ENCODE measurements around the gene COL8A2.

COL8A2 gene

DNA sequence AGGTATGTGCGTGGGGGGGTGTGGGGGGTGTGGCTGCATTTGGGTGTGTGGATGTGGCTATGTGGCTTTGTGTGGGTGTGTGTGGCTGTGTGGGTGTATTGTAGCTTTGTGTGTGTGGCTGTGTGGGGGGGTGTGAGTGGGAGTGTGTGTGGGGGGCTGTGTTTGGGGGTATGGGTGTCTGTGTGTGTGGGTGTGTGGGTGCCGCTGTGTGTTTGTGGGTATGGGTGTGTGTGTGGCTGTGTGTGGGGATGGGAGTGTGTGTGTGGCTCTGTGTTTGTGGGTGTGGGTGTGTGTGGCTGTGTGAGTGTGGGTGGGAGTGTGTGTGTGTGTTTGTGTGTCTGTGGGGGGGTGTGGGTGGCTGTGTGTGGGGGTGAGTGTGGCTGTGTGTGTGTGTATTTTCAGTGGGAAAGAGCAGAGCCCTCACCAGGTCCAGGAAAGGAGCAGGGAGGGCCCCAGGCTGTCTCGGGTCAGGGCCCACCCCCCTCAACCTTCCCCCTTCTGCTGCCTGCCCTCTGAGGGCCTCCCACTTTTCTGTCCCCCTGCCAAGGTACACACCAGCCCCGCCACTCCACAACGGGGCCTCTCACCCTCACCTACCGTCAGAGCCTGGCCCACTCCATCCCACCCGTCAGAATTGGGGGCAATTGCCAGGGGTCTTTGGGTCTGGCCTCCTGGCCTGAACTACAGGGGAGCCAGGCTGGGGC, 1.9 kb upstream of the COL8A2 start:
- H3K27ac ChIP-seq, result no peak overlapping the region
- TF ChIP-seq ZFX (IDR thresholded peaks at IDR 0.05; ENCODE audit: borderline replicate concordance), result no peak
- TF ChIP-seq, protein P1, sequence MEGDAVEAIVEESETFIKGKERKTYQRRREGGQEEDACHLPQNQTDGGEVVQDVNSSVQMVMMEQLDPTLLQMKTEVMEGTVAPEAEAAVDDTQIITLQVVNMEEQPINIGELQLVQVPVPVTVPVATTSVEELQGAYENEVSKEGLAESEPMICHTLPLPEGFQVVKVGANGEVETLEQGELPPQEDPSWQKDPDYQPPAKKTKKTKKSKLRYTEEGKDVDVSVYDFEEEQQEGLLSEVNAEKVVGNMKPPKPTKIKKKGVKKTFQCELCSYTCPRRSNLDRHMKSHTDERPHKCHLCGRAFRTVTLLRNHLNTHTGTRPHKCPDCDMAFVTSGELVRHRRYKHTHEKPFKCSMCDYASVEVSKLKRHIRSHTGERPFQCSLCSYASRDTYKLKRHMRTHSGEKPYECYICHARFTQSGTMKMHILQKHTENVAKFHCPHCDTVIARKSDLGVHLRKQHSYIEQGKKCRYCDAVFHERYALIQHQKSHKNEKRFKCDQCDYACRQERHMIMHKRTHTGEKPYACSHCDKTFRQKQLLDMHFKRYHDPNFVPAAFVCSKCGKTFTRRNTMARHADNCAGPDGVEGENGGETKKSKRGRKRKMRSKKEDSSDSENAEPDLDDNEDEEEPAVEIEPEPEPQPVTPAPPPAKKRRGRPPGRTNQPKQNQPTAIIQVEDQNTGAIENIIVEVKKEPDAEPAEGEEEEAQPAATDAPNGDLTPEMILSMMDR (IDR thresholded peaks at IDR 0.05), result no peak

DNA sequence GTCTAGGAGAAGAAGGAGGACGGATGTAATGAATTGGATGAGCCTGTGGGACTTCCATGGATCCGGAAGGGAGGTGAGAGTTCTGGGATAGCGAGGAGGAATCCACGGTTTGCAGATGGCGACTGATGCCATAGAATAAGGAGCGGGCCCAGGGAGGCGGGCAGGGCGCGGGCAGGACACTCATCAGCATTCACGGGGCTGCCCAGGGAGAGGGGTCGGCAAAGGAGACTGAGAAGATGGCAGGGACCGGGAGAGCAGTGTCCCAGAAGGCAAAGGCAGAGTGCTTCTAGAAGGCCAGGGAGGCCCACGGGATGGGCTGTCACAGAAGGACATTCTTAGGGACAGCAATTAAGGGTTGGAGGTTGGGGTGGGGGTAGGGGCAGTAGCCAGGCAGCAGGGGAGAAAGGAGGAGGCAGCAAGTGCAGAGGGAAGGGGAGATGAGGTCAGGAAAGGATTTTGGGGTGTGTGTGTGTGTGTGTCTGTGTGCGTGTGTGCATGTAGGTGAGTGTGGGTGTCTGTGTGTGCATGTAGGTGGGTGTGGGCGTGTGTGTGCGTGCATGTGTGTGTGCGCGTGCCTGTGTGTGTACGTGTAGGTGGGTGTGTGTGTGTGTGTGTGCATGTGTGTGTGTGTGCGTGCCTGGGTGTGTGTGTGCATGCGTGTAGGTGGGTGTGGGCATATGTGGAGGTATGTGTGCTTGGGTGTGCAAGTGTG, 1.1 kb upstream of the COL8A2 start:
- TF ChIP-seq ZFX (IDR thresholded peaks at IDR 0.05; ENCODE audit: borderline replicate concordance), result no peak
- TF ChIP-seq, protein P1 (IDR thresholded peaks at IDR 0.05), result no peak
- H3K27ac ChIP-seq, result no peak overlapping the region

DNA sequence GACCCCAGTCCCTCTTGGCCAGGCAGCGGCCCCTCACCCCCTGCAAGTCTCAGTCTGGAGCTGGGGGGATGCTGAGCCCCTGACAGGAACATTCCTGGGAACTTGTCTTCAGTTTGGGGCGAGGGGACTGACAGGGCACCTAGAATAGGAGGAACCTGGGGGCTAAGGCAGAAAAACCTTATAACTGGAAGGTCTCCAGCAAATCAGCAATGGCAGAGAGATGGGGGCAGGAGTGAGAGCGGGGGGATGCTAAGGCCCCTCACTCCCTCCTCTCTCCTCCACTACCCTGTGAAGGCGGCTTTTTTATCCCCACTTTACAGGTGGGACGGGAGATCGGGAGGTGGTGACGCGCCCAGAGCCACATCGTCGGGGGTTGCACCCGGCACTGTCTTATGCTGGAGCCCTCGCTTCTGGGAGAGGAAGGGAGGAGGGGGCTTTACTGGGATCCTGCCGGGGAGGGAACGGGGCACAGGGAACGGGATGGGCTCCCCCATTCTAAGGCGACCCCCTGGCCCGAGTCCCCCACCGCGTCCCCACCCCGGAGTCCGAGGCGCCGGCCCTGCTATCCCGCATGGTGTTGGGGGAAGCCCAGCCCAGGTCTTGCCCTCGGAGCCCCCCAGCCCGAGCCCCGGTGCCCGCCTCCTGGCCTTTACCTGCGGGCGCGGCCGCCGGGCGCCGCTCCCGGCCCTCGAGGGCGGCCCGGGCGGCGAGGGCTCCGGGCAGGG, 456 bp downstream of the COL8A2 start:
- TF ChIP-seq, protein P1 (IDR thresholded peaks at IDR 0.05), result no peak
- TF ChIP-seq ZFX (IDR thresholded peaks at IDR 0.05; ENCODE audit: borderline replicate concordance), result no peak
- no peak overlapping the region for H3K27ac ChIP-seq

DNA sequence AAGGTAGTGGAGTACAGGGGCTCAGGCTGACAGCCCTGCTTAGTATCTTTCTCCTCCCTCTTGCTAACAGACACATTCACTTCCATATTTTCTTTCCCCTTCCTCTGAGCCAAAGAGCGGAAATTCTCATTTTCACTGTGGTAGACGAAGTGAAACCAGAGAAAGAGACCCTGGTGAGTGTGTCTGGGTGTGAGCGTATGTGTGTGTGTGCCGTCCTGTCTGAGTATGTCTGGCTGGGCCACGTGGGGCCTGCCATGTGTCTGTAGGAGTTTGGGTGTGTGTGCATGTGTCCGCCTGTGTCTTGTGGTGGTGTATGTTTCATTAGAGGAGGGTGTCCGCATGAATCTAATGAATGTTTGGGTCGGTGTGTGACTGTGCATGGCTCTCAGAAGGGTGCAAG, 1.7 kb downstream of the COL8A2 start:
- no peak overlapping the region for H3K27ac ChIP-seq
- TF ChIP-seq, protein P1 (IDR thresholded peaks at IDR 0.05), result no peak
- TF ChIP-seq ZFX (IDR thresholded peaks at IDR 0.05; ENCODE audit: borderline replicate concordance), result no peak

GRCh38 chr1:36122062-36123030, 2.7 kb downstream of the COL8A2 start:
- no peak overlapping the region for H3K27ac ChIP-seq
- TF ChIP-seq, protein P1 (IDR thresholded peaks at IDR 0.05), result no peak
- TF ChIP-seq ZFX (IDR thresholded peaks at IDR 0.05; ENCODE audit: borderline replicate concordance), result no peak

DNA sequence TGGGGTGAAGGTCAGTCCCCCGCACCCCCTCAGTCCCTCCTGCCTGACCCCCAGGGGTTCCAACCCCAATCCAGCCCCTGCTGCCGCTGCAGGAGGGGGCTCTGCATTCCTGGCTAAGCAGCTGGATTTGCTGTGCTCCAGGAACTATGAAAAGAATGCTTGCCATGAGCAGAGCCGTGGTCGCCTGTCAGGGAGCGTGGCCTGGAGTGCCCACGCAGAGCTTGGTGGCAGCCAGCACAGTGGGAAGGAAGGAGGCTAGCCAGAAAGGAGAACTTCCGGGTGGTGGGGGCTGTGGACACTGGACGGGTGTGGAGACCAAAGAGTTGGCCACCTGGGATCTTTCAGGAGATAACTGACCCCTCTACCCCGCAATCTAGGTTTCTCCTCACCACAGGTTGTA, 5.6 kb downstream of the COL8A2 start:
- no peak for TF ChIP-seq ZFX (IDR thresholded peaks at IDR 0.05; ENCODE audit: borderline replicate concordance)
- TF ChIP-seq, protein P1 (IDR thresholded peaks at IDR 0.05), result no peak
- H3K27ac ChIP-seq, result no peak overlapping the region
